ENCODE data around the gene SFXN5.

DNA sequence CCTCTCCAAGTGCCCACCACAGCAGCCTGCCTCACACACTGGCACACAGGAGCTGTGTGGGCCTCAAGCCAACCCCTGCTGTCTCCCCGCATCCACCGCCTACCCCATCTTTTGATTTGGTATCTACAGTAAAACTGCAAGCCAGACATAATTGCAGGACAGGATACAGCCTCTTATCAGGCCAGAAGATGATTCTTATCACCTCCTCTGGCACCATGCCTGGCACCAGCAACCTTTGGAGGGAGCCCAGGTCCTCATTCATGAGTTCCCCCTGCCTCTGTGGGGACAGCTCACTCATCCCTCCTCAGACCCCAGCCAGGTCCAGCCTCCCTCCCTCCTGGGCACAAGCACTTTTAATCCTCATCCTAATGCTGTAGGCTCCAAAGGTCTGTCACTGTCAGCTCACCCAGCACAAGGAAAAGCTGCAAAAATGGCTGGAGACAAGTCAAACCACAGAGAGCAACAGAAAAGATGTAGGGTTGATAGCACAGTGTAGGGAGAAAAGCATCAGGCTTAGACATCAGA lies 31.6 kb upstream of the SFXN5 start:
- TF ChIP-seq CTCF (IDR thresholded peaks at IDR 0.05) (no peak), POLR2A (IDR thresholded peaks at IDR 0.05) (no peak), POLR2AphosphoS5 (IDR thresholded peaks at IDR 0.05; ENCODE audit: insufficient read depth in 1 of 2, low read depth in 1 of 2) (no peak)

Measured in vagina (tissue), 2 donors.